GM08714 (cell line): ENCODE results near the gene RGS6.

Experiments
- H3K4me3 ChIP-seq: fragments of 200-500 bp; sonication (Bioruptor generic); 2 replicates; pipeline ENCODE4 v1.5.1; 2014; ENCODE audit warnings: mild to moderate bottlenecking, low read length, inconsistent platforms
- ZNF274 ChIP-seq: IDR thresholded peaks from 2 replicates; pipeline ENCODE4 v1.6.1; 2012; ENCODE audit warnings: mild to moderate bottlenecking, low read depth, low read length

RGS6 gene

DNA sequence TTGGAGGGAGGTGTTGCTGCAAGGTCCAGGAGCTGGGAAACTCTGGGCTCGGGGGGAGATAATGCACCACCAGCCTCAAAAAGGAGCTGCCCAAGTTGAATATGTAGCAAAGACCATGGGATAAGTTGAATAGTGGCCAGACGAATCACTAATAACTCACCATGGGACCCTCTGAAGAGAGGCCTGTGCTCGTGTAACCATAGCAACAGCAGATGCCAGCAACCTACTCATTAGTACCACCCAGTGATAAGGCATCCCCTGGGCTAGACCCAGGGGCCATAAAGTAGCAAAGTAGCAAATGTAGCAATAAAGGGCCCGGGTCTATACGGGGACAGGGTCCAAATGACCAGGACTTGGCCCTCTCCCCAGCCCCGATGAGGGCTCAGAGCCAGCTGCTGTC lies 633.7 kb downstream of the RGS6 start:
- TF ChIP-seq ZNF274 = no peak
- H3K4me3 ChIP-seq = no peak overlapping the region

DNA sequence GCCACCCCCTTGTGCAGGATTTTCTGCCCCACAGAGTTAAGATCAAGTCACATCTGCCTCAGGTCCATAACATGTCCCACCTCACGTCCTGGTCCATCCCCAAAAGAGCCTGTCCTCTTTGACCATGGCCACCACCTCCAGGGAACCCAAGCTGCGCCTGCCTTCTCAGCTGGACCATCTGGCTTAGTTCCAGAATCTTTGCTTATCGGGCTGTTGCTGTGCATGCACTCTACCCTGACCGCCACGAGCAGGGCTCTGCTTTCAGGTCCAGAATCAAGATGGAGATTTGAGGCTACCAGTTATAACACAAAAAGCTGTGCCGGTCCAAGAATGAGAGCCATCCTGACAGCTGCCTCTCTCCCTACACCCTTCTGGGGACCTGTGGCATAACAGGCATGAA lies 635.0 kb downstream of the RGS6 start:
- no peak overlapping the region for H3K4me3 ChIP-seq
- no peak for TF ChIP-seq ZNF274

DNA sequence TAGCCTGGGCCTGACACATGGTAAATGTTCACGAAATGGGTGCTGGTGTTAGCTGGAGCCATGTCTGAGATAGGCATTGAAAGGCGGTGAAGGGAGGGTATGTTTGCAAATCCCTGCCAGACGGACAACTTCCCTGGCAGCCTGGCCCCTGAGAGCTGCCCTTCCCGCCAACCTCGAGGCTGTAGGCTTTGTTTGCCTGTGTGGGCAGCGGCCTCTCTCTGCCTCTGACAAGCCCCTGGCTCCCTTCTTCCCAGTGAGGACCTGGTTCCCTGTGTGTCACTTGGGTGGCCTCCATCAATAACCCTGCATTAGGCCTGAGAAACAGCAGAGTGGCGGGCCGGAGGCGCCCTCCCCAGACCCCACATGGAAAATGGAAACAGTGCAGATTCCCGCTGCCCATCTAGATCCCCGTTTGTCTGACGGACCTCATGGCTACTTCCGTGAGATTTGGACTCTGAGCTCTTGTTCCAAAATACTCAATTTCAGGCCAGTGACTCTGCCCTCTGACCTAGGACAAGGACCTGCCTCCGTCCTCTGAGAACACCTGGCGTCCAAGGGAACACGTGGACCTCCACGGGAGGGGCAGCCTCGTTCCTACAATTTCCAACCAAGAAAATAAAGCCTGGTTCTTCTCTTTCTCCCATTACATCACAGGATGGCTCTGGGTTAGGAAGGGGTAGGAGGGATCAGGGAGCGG lies 636.2 kb downstream of the RGS6 start:
- H3K4me3 ChIP-seq = no peak overlapping the region
- TF ChIP-seq ZNF274 = no peak

DNA sequence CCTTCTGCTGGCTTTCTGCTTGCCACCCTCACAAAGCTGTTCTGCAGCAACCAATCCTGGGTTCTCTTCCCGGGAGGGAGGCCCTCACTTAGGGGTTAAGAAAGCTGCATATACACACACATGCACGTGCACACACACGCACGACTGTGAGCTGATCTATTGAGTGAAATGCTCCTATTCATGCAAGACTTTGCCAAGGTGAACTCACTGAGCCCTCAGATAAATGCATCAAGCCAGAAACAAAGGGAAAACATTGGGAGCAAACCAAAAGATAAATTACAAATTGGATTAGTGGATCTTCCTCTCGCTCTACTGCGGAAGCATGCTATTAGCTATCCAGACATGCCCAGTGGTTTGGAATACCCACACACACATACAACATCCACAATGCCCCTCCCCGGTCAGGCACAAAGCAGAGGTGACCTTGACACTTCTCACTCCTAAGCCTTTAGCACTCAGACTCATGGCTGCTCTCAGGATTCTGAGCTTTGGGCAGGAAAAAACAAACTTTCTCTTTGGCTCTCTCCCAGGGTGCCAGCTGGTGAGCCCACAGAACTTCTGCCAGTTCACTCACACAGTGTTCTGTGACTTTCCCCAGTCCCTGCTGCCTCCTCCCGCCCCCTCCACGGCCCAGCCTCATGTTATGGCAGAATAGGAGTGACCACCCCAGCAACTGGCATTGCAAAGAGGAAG lies 641.6 kb downstream of the RGS6 start:
- TF ChIP-seq ZNF274 = no peak
- H3K4me3 ChIP-seq = no peak overlapping the region

DNA sequence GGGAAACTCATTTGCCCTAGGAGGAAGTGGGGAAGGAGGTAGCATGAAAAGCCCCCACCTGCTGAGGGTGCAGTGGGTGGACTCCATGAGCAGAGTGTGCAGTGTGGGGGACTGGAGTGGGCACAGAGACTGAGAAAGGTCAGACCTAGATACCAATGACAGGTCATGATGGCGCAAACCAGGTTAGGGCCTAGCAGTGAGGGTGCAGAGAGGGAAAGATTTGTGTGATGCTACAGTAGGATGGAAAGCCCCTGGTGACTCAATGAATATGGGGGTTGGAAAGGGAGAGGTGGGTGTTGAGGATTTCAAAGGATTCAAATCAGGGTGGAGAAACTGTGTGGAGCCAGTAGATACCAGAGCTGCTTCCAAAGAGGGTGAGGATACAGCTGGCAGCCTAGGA lies 642.5 kb downstream of the RGS6 start:
- no peak overlapping the region for H3K4me3 ChIP-seq
- no peak for TF ChIP-seq ZNF274

DNA sequence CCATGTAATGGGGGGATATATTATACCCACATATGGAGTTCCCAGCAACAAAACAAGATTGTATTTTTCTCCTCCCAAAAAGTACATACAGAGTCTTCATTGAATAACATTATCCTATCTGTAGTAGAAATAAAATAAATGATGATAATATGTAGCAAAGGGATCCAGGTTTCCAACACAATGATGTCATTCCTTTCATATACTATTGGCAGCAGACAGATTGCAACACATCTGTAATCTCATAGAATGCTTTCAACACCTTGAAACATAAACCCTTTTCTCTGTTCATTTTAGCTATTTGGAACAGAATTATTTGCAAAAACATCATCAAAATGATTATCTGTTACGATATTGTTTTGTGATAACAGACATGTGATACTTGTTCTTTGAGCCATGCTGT lies 644.0 kb downstream of the RGS6 start:
- no peak overlapping the region for H3K4me3 ChIP-seq
- no peak for TF ChIP-seq ZNF274

DNA sequence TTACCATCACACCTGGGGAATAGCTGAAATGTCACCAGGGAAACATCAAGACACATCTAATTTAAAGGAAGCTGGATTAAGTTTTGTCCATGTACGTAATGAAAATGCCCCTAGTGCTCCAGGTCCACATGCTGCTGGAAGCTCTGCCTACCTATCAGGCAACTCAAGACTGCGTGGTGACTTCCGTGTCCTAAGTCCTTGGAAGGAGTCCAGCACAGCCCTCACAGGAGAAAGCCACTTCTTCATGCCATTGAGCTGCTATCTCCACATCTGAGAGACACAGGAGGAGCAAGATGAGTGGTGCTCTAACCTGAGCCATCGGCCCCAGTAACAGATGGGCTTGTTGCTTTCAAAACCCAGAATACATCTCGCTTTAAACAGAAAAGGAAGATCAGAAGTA lies 645.3 kb downstream of the RGS6 start:
- no peak for TF ChIP-seq ZNF274
- no peak overlapping the region for H3K4me3 ChIP-seq

DNA sequence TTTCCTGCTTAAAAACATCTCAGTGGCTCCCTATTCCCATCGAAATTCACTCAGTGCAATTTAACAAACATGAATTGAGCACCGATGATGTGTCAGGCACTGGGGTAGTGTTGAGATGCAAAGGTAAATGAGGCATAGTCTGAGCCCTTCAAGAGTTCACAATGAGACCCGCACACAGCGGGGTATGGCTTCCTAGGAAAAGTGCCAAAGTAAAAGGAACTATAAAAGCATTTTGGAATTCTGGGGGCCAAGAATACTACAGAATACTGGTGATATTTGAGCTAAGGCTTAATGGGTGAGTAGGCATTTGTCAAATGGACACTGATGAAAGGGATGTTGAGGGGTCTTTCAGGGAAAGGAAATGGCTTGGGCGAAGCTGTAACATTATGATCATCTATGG lies 646.3 kb downstream of the RGS6 start:
- TF ChIP-seq ZNF274 = no peak
- H3K4me3 ChIP-seq = no peak overlapping the region

DNA sequence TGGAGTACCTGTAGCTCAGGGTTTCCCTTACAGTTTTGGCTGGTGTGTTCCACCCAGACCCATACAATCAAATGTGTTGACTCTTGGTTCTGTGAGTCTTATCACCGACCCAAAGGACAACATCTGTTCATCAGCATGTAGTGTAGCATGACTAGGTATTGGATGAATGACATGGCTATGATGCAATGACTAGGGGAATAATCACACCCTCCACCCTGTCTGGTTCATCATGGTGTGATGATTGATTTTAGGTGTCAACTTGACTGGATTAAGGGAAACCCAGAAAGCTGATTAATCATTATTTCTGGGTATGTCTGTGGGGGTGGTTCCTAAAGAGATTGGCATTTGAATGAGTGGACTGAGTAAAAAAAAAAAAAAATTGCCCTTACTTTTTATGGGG lies 650.4 kb downstream of the RGS6 start:
- H3K4me3 ChIP-seq = no peak overlapping the region
- no peak for TF ChIP-seq ZNF274

DNA sequence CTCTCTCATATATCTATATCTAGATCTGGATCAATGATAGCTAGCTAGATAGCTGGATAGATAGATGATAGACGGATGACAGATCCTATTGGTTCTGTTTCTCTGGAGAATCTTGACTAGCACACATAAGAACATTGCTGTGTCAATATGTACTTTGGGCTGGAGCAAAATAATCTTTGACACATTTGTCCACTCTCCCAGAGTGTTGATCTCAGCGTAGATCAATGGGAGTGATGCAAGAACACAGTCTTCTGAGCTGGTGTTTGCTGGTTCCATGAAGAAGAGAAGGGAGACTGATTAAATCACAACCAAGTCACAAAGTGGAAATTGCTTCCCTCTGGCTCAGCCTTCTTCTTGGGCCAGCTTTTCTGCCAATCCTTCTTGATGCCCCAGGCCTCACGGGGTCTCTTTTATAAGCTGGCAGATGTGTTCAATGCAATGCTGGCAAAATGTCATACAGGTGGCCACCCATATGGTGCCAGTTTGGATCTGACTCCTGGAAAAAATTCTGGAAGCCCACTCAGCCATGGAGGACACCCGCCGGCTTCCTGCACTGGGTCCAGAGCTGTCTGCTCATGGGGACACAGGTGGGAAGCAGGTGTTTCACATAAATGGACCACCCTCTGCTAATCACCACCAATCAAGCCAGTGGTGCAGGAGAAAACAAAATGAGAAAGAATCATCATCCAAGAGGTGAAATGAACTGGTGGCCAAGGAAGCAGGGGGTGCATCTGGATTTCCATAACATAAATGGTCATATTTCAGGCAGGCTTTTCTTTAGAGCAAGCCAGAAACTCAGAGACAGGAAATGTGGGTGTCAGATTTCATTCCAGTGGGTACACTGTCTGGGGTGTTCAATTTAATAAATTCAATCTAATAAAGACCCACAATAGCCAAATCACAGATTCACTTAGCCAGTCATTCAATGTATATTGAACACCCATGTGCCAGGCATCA lies 651.4 kb downstream of the RGS6 start:
- no peak for TF ChIP-seq ZNF274

DNA sequence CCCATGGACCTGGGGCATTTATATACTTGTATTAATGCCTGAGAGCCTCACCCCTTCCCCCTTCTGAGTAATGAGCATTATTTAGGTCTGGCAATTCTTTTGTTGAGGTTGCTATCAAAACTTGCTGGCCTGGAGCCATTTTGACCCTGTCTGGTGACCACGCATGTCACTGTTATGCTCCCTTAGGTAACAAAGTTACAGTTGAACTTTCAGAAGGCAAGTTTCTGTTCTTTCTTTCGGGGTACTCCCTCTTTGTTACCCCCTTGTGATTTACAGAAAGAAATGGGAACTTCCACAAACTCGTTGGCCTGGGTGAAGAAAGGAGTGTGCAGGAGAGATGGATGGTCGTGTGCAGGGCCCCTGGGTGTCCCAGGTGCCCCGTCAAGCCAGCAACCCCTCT lies 656.3 kb downstream of the RGS6 start:
- no peak overlapping the region for H3K4me3 ChIP-seq

More for the DNA sequence above, 651.4 kb downstream of the RGS6 start:
- H3K4me3 ChIP-seq = no peak overlapping the region

DNA sequence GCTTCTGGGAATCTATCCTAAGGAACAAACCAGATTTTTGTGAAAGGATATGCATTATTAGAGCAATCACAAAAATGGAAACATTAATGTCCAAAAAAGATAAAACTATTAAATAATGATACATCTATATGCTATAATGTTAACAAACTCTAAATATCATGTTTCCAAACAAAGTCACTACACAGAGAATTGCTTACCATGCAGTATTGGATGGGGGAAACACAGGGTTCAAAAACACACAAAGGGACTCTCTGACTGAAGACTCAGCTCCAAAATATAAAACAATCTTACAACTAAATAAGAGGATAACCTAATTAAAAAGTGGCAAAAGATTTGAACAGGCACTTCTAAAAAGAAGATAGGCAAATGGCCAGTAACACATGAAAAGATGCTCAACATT lies 657.4 kb downstream of the RGS6 start:
- no peak overlapping the region for H3K4me3 ChIP-seq
- TF ChIP-seq ZNF274 = no peak

More for the DNA sequence above, 656.3 kb downstream of the RGS6 start:
- TF ChIP-seq ZNF274 = no peak

DNA sequence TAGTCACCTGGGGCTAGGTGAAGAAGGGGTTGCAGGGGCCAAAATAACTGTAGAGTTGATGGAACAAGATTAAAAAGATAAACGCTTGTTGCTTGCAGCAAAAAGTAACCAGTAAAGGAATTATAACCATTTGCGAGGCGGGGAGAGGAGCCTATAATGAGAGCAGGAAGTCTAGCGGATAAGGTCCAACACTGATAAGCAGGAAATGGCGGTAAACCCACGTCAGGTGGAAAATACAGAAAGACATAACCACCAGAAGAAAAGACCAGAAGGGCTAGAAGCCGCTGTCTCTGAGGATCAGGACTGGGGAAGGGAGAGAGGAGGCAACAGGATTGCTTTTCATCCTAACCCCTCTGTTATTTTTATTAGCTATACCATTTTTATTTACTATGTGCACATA lies 658.3 kb downstream of the RGS6 start:
- no peak overlapping the region for H3K4me3 ChIP-seq
- TF ChIP-seq ZNF274 = no peak

DNA sequence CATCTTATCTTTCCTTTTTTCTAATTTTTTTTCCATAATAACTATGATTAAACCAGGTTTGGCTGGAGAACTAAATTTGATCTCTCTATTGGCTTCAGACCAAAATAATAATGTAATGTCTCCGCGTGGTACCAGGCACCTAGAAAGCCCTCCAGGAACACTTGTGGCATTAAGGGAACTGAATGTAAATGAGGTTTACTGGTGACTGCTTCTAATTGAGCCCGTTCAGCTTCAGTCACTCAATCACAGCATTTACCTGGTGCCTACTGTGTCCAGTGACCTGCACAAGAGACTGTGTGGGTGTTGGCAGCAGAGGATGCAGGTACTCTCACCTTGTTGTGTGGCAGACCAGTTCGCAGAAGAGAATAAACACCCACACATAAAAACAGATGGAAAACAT lies 659.2 kb downstream of the RGS6 start:
- H3K4me3 ChIP-seq = no peak overlapping the region
- TF ChIP-seq ZNF274 = no peak
